HCT116 (cell line): ENCODE measurements around the gene NKIRAS2.

Experiments
- CEBPB ChIP-seq: IDR thresholded peaks from 2 replicates; pipeline ENCODE4 v1.6.1; 2012; ENCODE audit warnings: low read depth
- CTCF ChIP-seq, 3 experiments: fragments of 200-600 bp in 1 of 3; sonication (generic) in 1 of 3; IDR thresholded peaks in 2 of 3; conservative IDR thresholded peaks in 1 of 3; 2 replicates each; pipeline ENCODE4 v1.5.1; 2012 to 2017; ENCODE audit warnings: low read depth in 2 of 3, low read length in 2 of 3, antibody characterized with exemption in 1 of 3, borderline replicate concordance in 1 of 3, control low read depth in 1 of 3, mild to moderate bottlenecking in 1 of 3, mixed read lengths in 1 of 3, mixed run types in 1 of 3, moderate library complexity in 1 of 3; ENCODE audit not compliant: insufficient read depth in 1 of 3
- EZH2 ChIP-seq: fragments of 200-600 bp; sonication (generic); IDR thresholded peaks from 2 replicates; pipeline ENCODE4 v1.6.1; 2017; ENCODE audit warnings: antibody characterized with exemption, mixed run types
- POLR2A ChIP-seq: IDR thresholded peaks from 2 replicates; pipeline ENCODE4 v1.7.0; 2011; ENCODE audit warnings: borderline replicate concordance; ENCODE audit not compliant: insufficient read depth, insufficient read length; ENCODE audit errors: extremely low read depth
- TF ChIP-seq, protein P1 (sequence below): IDR thresholded peaks from 2 replicates; pipeline ENCODE4 v1.6.1; 2012

GRCh38 chr17:42005166-42005565 is 14.7 kb upstream of the NKIRAS2 start:
- TF ChIP-seq POLR2A (no peak), CEBPB (no peak), CTCF (IDR thresholded peaks at IDR 0.05 in 2 of 3, conservative IDR thresholded peaks at IDR 0.05 in 1 of 3; ENCODE audit: borderline replicate concordance in 1 of 3, insufficient read depth in 1 of 3, low read depth in 2 of 3, low read length in 2 of 3) (no peak), EZH2 (no peak)
- TF ChIP-seq, protein P1, sequence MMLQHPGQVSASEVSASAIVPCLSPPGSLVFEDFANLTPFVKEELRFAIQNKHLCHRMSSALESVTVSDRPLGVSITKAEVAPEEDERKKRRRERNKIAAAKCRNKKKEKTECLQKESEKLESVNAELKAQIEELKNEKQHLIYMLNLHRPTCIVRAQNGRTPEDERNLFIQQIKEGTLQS: no peak
